ENCODE data around the gene BBS10.
"Not testable (repeated sequence)": the region's sequence is repeated elsewhere in the genome, so short reads cannot be mapped to it uniquely, and the experiment has no call there.

BBS10 gene

GRCh38 chr12:76329159-76329558 is 19.1 kb downstream of the BBS10 start:
- DNase-seq, result no peak

DNA sequence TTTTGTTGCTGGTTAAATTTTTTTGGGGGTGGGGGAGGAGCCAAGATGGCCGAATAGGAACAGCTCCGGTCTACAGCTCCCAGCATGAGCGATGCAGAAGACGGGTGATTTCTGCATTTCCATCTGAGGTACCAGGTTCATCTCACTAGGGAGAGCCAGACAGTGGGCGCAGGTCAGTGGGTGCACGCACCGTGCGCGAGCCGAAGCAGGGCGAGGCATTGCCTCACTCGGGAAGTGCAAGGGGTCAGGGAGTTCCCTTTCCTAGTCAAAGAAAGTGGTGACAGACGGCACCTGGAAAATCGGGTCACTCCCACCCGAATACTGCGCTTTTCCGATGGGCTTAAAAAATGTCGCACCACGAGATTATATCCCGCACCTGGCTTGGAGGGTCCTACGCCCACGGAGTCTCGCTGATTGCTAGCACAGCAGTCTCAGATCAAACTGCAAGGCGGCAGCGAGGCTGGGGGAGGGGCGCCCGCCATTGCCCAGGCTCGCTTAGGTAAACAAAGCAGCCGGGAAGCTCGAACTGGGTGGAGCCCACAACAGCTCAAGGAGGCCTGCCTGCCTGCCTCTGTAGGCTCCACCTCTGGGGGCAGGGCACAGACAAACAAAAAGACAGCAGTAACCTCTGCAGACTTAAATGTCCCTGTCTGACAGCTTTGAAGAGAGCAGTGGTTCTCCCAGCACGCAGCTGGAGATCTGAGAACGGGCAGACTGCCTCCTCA is 28.5 kb downstream of the BBS10 start:
- not testable (repeated sequence) for DNase-seq

DNA sequence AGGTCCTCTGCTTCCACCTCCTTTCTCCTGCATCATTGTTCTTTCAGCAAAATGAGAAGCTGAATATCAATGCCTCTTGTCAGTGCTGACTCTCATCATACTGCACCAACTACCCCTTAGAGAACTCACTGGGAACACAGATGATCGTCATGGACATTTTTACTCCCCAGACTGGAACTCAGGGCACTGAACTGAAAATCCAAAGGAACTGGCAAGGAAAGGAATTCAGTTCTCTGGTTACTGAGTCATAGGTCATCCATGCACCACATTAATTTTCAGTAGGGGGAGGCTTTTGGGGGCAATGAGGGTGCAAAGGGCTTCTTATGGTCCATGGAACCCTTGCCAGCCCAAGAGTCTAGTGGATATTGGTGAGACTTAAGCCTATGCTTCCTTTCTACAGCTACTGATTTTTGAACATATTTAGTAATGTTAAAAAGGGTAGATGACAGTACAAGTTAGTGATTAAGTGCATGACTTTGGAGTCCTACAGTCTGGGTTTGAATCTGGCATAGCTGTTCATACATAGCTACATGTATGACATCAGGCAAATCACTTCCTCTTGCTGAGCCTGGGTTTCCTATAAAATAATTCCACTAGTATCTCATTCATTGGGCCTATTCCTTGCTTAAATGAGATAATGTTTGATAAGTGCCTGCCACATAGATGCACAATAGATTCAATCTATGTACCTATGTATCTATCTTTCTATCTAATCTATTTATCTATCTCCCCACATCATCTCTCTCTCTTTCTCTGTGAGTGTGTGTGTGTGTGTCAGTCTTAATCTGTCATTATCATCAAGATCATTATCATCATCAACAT is 29.2 kb downstream of the BBS10 start:
- no peak for DNase-seq

- no peak for DNase-seq
These were observed 30.2 kb downstream of the BBS10 start for GRCh38 chr12:76317976-76318375.

- no peak for DNase-seq
These were observed 31.7 kb downstream of the BBS10 start for GRCh38 chr12:76316468-76316867.

GRCh38 chr12:76313299-76313698 is 34.9 kb downstream of the BBS10 start:
- DNase-seq, result no peak

GRCh38 chr12:76312315-76312714 is 35.9 kb downstream of the BBS10 start:
- no peak for DNase-seq

DNA sequence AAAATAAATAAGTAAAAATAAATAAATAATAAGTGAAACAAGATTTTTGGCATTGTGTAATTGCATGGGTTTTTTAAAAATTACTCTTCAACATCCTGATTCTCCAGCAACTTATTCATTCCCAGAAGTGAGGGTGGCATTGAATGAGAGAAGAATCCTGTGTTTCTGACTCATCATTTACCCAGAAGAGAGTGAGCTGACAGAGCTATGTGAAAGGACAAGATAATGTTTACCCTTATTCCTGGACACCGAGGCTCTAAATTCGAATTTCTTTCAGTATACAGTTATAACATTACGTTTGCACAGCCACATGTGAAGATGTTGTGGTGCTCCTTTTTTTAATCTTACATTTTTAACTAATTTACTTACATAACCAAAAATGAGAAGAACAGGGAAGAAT is 36.4 kb downstream of the BBS10 start:
- DNase-seq, result no peak

- no peak for DNase-seq
These were observed 38.1 kb downstream of the BBS10 start for GRCh38 chr12:76310110-76310509.

- no peak for DNase-seq
These were observed 39.3 kb downstream of the BBS10 start for GRCh38 chr12:76308866-76309265.

DNA sequence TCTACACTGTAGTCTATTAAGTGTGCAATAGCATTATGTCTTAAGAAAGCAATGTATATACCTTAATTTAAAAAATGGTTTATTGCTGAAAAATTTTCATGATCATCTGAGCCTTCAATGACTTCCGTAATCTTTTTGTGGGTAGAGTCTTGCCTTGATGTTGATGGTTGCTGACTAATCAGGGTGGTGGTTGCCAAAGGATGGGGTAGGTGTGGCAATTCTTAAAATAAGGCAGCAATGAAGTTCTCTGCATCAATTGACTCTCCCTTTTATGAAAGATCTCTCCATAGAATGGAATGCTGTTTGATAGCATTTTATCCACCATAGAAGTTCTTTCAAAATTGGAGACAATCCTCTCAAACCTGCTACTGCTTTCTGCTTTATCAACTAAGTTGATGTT is 41.1 kb downstream of the BBS10 start:
- DNase-seq, result no peak

DNA sequence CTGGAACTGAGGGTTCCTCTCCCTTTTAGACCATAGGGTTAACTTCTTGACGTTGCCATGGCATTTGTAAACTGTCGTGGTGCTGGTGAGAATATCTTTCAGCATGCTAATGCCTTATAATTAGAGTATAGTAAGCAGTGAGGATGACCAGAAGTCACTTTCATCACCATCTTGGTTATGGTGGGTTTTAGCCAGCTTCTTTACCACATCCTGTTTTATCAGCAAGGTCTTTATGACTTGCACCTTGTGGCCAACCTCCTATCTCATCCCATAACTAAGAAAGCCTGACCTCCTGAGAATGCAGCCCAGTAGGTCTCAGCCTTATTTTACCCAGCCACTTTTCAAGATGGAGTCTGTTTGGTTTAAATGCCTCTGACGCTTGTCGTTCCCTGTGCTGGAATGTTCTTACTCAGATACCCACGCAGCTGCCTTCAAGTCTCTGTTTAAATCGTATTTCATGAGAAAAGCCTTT is 44.2 kb downstream of the BBS10 start:
- no peak for DNase-seq

DNA sequence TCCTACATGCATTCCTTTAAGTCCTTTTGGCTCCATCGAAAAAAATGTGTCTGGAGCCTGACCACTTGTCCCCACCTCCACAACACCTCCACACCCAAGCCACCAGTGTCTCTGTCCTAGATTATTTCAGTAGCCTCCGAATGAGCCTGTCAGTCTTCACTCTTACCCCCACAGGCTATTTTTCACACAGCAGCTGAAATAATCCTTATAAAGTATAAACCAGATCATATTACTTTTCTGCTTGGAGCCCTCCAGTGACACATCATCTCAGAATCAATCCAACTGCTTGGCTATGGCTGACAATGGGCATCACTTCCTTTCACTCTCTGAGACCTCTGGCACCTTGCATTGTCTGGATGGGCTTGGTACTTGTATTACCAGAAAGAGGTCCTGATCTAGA is 44.9 kb downstream of the BBS10 start:
- no peak for DNase-seq

DNA sequence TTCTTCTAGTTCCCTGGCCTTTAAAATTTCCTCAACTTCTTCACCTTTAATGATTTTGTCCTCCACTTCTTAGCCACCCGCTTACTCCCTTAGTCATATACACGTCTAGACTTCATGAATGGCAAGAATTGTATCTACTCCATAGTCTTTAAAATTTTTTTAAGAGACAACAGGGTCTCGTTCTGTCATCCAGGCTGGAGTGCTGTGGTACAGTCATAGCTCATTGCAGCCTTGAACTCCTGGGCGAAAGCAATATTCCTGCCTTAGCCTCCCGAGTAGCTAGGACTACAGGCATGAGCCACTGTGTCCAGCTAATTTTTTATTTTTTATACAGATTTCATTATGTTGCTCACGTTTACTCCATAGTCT is 47.9 kb downstream of the BBS10 start:
- no peak for DNase-seq

DNA sequence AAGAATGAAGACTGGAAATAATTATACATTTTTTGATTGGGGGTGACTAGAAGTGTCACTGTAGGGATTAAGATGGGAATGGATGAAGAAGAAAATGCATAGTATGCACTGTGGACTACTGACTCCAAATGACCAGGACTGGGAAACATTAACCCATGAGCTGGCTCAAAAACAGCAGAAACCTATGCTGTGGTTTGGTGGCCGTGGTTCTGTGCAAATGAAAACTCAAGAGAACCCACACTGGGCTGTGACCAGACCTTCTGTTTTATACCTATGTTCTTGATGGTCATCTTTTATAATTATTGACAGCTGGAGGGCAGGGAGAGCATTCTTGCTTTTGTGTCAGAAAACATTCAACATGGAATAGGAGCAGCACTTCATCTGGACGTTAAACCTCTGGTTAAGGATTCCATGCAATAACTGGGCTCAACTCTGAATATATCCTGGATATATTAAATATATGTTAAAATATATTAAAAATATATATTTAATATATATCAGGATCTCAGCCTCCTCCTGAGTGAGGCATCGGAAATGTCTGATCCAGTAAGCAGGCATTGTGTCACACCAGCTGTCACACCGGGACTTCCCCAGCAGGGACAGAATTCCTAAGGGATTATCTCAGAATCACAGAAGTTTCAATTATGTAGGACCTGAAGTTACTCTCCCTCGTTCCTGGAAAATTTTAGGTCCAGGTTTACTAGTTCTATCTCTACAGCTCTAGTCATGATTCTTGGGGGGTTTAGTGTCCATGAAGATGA is 48.5 kb downstream of the BBS10 start:
- no peak for DNase-seq

All from stimulated activated naive CD4-positive, alpha-beta T cell (primary cell).